PC-9 (cell line): ENCODE results near the gene ID1. TPM values are rescaled to one million over a fixed set of nuclear protein-coding genes. Genes with fewer than 3 reads are reported as not detected.
"Not testable (repeated sequence)": the region's sequence is repeated elsewhere in the genome, so short reads cannot be mapped to it uniquely, and the experiment has no call there.

Experiments
- BruUV-seq: library from RNA; stranded (reverse); fragments of 400-500 nt; replicated peaks from 2 replicates; lab custom pipeline; 2021; lab: Mats Ljungman, UMichigan
- CTCF ChIA-PET: fragments of 300-600 bp; sonication (Branson Sonifier 250); formaldehyde crosslinking; loops from one replicate; lab custom pipeline; 2022; ENCODE audit warnings: antibody characterized with exemption; lab: Charles Lee
- POLR2A ChIA-PET: fragments of 300-600 bp; sonication (Branson Sonifier 250); formaldehyde crosslinking; loops from one replicate; lab custom pipeline; 2022; ENCODE audit warnings: antibody characterized with exemption; ENCODE audit not compliant: unreplicated experiment; lab: Charles Lee
- DNase-seq, 2 experiments: peaks; one replicate each; pipeline versions ENCODE4 v3.0.0 to v3.0.0-alpha.2; 2015 to 2022; ENCODE audit warnings: mixed read lengths in 1 of 2
- H2AFZ ChIP-seq: fragments of 200-600 bp; sonication (generic); 2 replicates; pipeline ENCODE4 v1.8.1; 2017; ENCODE audit warnings: antibody characterized with exemption
- H3F3A ChIP-seq: fragments of 200-600 bp; sonication (generic); 2 replicates; pipeline ENCODE4 v1.8.1; 2017; ENCODE audit warnings: antibody characterized with exemption, mild to moderate bottlenecking, low read depth; ENCODE audit not compliant: insufficient read depth
- H3K27ac ChIP-seq: fragments of 200-600 bp; sonication (generic); 2 replicates; pipeline ENCODE4 v1.6.1; 2016; ENCODE audit warnings: mixed run types
- H3K27me3 ChIP-seq: fragments of 200-600 bp; sonication (generic); 2 replicates; pipeline ENCODE4 v1.6.1; 2016; ENCODE audit warnings: low read depth, mixed run types; ENCODE audit not compliant: insufficient read depth
- H3K36me3 ChIP-seq: fragments of 200-600 bp; sonication (generic); 2 replicates; pipeline ENCODE4 v1.6.1; 2016; ENCODE audit warnings: low read depth, mixed run types
- H3K4me1 ChIP-seq: fragments of 200-600 bp; sonication (generic); replicated peaks from 2 replicates; pipeline ENCODE4 v1.6.1; 2016; ENCODE audit warnings: mixed run types; ENCODE audit not compliant: insufficient read depth
- H3K4me2 ChIP-seq: fragments of 200-600 bp; sonication (generic); 2 replicates; pipeline ENCODE4 v1.6.1; 2017; ENCODE audit warnings: mixed run types
- H3K4me3 ChIP-seq: fragments of 200-600 bp; sonication (generic); 2 replicates; pipeline ENCODE4 v1.6.1; 2016; ENCODE audit warnings: mixed run types
- H3K79me2 ChIP-seq: fragments of 200-600 bp; sonication (generic); 2 replicates; pipeline ENCODE4 v1.6.1; 2017; ENCODE audit warnings: low read depth, mixed run types
- H3K9me2 ChIP-seq: fragments of 200-600 bp; sonication (generic); 2 replicates; pipeline ENCODE4 v1.8.1; 2017; ENCODE audit warnings: mild to moderate bottlenecking; ENCODE audit not compliant: insufficient read depth
- H3K9me3 ChIP-seq: fragments of 200-600 bp; sonication (generic); 2 replicates; pipeline ENCODE4 v1.8.1; 2016; ENCODE audit warnings: low read depth; ENCODE audit not compliant: insufficient read depth
- H4K20me1 ChIP-seq: fragments of 200-600 bp; sonication (generic); 2 replicates; pipeline ENCODE4 v1.8.1; 2017; ENCODE audit not compliant: insufficient read depth
- EZH2 ChIP-seq: fragments of 200-600 bp; sonication (generic); IDR thresholded peaks from 2 replicates; pipeline ENCODE4 v1.8.0; 2017; ENCODE audit warnings: antibody characterized with exemption, low read depth
- intact Hi-C: fragments of 100-400 bp; cut with micrococcal nuclease; formaldehyde crosslinking; loops from one replicate; pipeline ENCODE4 v1.10.0; 2022; ENCODE audit not compliant: unreplicated experiment
- total RNA-seq: library from RNA; stranded (reverse); gene quantifications from 2 replicates; pipeline ENCODE4 v1.2.3, GENCODE V29; 2021
- TF ChIP-seq, protein P1 (sequence below): fragments of 200-600 bp; sonication (generic); conservative IDR thresholded peaks from 2 replicates; pipeline ENCODE4 v1.6.1; 2017; ENCODE audit warnings: mixed run types, antibody characterized with exemption, mild to moderate bottlenecking, moderate library complexity

The ID1 gene
- total RNA-seq, 1 experiment from 2014 or later: 74.4 TPM

DNA sequence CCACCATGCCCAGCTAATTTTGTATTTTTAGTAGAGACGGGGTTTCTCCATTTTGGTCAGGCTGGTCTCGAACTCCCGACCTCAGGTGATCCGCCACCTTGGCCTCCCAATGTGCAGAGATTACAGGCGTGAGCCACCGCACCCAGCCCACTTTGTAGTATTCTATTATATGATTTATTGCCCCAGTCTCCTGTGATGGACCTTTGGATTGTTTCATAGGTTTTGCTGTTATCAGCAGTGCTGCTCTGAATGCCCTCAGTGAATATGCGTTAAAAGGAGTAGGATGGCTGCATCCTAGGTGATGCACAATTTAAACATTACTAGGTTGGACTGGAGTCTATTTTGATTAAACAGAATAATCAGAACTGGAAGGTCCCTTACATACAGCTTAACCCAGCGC, 10.3 kb downstream of the ID1 start:
- H3K36me3 ChIP-seq: no peaks in the 10 kb centered on the region
- H3K4me1 ChIP-seq: peaks cover 20% of the 10 kb centered on the region
- H3K9me2 ChIP-seq: no peaks in the 10 kb centered on the region
- H2AFZ ChIP-seq: no peak overlapping the region
- POLR2A ChIA-PET: no interaction called here
- no TSS peak for BruUV-seq
- intact Hi-C loops: no loop called here
- CTCF ChIA-PET: interaction anchor here (0.9 kb wide), 1 partner anchor 113 kb away, joined by 3 read pairs; no protein-coding TSS in a partner anchor
- no peak overlapping the region for H3K4me2 ChIP-seq
- H3K27me3 ChIP-seq: no peaks in the 10 kb centered on the region
- H3K4me3 ChIP-seq: no peak overlapping the region
- no peaks in the 10 kb centered on the region for H4K20me1 ChIP-seq
- TF ChIP-seq EZH2: no peak
- TF ChIP-seq, protein P1, sequence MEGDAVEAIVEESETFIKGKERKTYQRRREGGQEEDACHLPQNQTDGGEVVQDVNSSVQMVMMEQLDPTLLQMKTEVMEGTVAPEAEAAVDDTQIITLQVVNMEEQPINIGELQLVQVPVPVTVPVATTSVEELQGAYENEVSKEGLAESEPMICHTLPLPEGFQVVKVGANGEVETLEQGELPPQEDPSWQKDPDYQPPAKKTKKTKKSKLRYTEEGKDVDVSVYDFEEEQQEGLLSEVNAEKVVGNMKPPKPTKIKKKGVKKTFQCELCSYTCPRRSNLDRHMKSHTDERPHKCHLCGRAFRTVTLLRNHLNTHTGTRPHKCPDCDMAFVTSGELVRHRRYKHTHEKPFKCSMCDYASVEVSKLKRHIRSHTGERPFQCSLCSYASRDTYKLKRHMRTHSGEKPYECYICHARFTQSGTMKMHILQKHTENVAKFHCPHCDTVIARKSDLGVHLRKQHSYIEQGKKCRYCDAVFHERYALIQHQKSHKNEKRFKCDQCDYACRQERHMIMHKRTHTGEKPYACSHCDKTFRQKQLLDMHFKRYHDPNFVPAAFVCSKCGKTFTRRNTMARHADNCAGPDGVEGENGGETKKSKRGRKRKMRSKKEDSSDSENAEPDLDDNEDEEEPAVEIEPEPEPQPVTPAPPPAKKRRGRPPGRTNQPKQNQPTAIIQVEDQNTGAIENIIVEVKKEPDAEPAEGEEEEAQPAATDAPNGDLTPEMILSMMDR: no peak
- no peak for DNase-seq
- H3K27ac ChIP-seq: no peak overlapping the region
- H3K9me3 ChIP-seq: no peaks in the 10 kb centered on the region
- no peaks in the 10 kb centered on the region for H3K79me2 ChIP-seq
- H3F3A ChIP-seq: peaks cover 18% of the 10 kb centered on the region

DNA sequence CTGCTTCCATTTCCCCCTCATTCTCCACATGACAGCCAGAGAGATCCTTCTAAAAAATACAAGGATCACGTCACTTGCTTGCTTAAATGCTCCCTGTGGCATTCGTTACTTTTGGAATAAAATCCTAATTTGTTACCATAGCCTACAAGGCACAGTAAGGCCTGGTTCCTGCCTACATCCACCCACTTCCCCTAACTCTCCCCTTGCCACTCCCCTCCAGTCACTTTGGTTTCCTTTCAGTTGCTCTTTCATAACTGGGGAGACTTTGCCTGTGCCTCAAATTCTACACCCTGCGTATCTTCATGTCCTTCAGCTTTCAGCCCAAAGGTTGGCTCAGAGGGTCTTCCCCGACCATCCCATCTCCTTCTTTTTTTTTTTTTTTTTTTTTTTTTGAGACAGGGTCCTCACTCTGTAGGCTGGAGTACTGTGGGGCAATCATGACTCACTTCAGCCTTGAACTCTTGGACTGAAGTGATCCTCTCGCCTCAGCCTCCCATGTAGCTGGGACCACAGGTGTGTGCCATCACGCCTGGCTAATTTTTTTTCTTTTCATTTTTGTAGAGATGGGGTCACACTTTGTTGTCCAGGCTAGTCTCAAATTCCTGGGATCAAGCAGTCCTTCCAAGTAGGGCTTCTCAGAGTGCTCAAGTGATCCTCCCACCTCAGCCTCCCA, 12.5 kb downstream of the ID1 start:
- intact Hi-C loops: no loop called here
- H3K36me3 ChIP-seq: no peaks in the 10 kb centered on the region
- no peaks in the 10 kb centered on the region for H3K79me2 ChIP-seq
- ChIA-PET CTCF (interaction anchor here (0.6 kb wide), 1 partner anchor 16 kb away, joined by 10 read pairs; no protein-coding TSS in a partner anchor), POLR2A (no interaction called here)
- H3K4me1 ChIP-seq: peaks cover 1% of the 10 kb centered on the region
- TF ChIP-seq, protein P1: no peak
- no peak for TF ChIP-seq EZH2
- no peaks in the 10 kb centered on the region for H3K9me2 ChIP-seq
- H3K9me3 ChIP-seq: no peaks in the 10 kb centered on the region
- no peak for DNase-seq
- H3K27ac ChIP-seq: no peak overlapping the region
- H3K4me3 ChIP-seq: no peak overlapping the region
- H3F3A ChIP-seq: no peaks in the 10 kb centered on the region; the same call in 1 of the 2 replicates
- no peaks in the 10 kb centered on the region for H4K20me1 ChIP-seq
- H2AFZ ChIP-seq: no peak overlapping the region
- no TSS peak for BruUV-seq
- H3K27me3 ChIP-seq: no peaks in the 10 kb centered on the region
- no peak overlapping the region for H3K4me2 ChIP-seq

DNA sequence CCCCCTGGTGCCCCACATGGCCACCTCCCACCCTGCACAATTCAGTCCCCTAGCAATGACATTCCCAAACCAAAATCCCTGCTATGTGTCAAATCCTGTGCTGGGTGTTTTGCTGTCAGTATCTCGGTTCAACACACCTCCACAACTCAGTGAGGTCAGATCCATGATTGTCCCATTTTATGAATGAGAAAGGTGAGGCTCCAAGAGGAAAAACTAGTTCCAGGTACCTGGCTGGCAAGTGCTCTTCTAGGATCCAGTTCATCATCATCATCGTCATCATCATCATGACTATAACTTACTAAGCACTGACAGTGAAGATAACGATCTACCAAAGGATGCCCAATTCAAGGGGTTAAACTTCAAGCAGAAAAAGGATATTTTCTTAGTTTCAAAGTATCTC, 15.2 kb downstream of the ID1 start:
- no peak overlapping the region for H3K27ac ChIP-seq
- no TSS peak for BruUV-seq
- CTCF ChIA-PET: no interaction called here
- no peak overlapping the region for H3K4me3 ChIP-seq
- no peak overlapping the region for H3K4me2 ChIP-seq
- H2AFZ ChIP-seq: no peak overlapping the region
- no peaks in the 10 kb centered on the region; the same call in 1 of the 2 replicates for H3F3A ChIP-seq
- intact Hi-C loops: no loop called here
- DNase-seq: no peak
- TF ChIP-seq EZH2: no peak
- TF ChIP-seq, protein P1: no peak
- no peaks in the 10 kb centered on the region for H3K9me2 ChIP-seq
- H3K9me3 ChIP-seq: no peaks in the 10 kb centered on the region
- POLR2A ChIA-PET: no interaction called here
- H3K4me1 ChIP-seq: no peaks in the 10 kb centered on the region
- H3K27me3 ChIP-seq: no peaks in the 10 kb centered on the region
- H3K36me3 ChIP-seq: no peaks in the 10 kb centered on the region
- H3K79me2 ChIP-seq: no peaks in the 10 kb centered on the region
- no peaks in the 10 kb centered on the region for H4K20me1 ChIP-seq

DNA sequence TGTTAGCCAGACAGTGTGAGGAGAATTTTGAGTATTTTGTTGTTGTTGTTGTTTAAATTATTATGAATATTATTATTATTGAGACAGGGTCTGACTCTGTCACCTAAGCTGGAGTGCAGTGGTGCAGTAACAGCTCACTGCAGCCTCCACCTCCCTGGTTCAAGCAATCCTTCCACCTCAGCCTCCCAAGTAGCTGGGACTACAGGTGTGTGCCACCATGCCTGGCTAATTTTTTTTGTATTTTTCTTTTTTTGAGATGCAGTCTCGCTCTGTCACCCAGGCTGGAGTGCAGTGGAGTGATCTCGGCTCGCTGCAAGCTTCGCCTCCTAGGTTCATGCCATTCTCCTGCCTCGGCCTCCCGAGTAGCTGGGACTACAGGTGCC, 18.0 kb downstream of the ID1 start:
- H4K20me1 ChIP-seq, H3K4me3 ChIP-seq, BruUV-seq, H3K27me3 ChIP-seq, H3K36me3 ChIP-seq, H3F3A ChIP-seq, POLR2A ChIA-PET, H3K79me2 ChIP-seq, H3K4me1 ChIP-seq, DNase-seq, intact Hi-C loops, H3K4me2 ChIP-seq, H2AFZ ChIP-seq, H3K9me2 ChIP-seq, H3K27ac ChIP-seq, H3K9me3 ChIP-seq: not testable (repeated sequence)
- CTCF ChIA-PET: interaction anchor here (0.9 kb wide), 1 partner anchor 11 kb away, joined by 4 read pairs; no protein-coding TSS in a partner anchor

DNA sequence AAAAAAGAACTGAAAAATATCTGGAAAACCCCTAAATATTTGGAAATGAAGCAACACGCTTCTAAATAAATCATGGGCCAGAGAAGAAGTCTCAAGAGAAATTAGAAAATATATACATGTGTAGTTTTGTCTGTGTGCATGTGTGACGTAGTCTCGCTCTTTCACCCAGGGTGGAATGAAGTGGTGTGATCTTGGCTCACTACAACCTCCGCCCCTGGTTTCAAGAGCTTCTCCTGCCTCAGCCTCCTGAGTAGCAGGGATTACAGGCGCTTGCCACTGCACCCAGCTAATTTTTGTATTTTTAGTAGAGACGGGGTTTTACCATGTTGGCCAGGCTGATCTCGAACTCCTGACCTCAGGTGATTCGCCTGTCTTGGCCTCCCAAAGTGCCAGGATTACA, 21.4 kb downstream of the ID1 start:
- H4K20me1 ChIP-seq, CTCF ChIA-PET, POLR2A ChIA-PET, H2AFZ ChIP-seq, H3K27ac ChIP-seq, H3K27me3 ChIP-seq, intact Hi-C loops, H3K9me3 ChIP-seq, H3K9me2 ChIP-seq, DNase-seq, H3K4me3 ChIP-seq, H3K36me3 ChIP-seq, BruUV-seq, H3K4me2 ChIP-seq, H3F3A ChIP-seq, H3K4me1 ChIP-seq, H3K79me2 ChIP-seq: not testable (repeated sequence)
